HG03342 (cell line): Measurements from ENCODE around the gene RAMP1.

Experiments
- ATAC-seq: cut with Tn5 transposase; IDR thresholded peaks from one replicate; pipeline ENCODE4 v1.9.1; 2021; ENCODE audit warnings: mild to moderate bottlenecking, moderate library complexity; ENCODE audit not compliant: unreplicated experiment

Gene RAMP1

GRCh38 chr2:237892984-237893595 lies 33.7 kb downstream of the RAMP1 start:
- ATAC-seq: no peak

- ATAC-seq: no peak
Measured at GRCh38 chr2:237894396-237894979, 35.1 kb downstream of the RAMP1 start.

GRCh38 chr2:237894986-237895543 lies 35.6 kb downstream of the RAMP1 start:
- ATAC-seq: no peak

DNA sequence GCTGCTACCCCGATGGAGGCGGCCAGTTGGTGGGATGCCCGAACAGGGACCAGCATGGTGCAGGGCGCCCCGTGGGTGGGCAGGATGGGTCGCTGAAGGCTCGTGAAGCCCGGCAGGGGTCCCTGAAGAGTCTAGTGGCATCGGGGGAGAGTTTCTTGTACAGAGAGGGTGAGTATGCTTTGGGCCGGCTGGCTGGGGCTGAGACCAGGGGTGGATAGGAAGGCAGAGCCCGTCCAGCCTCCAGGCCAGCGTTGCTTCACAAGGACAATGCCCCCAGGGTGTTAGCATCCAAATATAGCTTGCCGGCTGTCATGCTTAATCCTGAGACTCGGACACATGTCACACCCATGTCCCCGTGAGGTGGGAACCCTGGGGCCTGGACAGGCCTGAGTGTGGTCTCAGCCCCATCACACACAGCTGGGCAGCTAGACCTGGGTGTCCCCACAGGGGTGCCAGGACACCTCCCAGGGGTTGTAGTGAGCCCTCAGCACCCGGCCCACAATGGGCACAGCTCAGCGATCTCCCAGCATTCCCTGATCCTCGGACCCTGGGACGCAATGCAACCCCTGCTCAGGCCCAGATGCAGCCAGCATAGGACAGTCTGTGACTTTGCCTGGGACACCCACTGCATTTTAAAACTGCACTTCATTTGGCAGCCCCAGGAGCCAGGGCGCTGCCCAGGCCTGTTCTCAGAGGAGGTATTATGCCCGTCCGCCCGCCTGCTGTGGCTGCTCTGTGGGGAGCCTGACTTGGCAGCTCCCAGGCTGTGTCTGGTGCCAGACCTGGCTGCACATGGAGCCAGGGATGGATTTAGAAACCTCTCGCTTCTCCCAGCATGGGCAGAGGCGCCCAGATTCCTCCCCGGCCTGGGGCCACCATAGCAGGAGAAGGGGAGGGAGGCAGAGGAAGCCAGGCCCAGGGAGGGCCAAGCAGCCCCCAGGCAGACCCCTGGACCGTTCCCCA lies 36.4 kb downstream of the RAMP1 start:
- ATAC-seq: no peak

DNA sequence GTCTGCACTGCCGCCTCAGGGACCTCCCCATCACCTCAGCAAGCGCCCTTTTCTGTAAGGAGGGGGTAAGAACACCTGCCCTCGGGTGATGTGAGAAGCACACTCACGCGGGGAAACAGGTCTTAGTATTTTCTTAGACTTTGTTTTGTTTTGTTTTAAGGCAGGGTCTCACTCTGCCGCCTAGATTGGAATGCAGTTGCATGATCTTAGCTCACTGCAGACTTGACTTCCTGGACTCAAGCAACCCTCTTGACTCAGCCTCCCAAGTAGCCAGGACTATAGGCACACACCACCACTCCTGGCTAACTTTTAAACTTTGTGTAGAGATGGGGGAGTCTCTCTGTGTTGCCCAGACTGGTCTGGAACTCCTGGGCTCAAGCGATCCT lies 37.1 kb downstream of the RAMP1 start:
- ATAC-seq: no peak

DNA sequence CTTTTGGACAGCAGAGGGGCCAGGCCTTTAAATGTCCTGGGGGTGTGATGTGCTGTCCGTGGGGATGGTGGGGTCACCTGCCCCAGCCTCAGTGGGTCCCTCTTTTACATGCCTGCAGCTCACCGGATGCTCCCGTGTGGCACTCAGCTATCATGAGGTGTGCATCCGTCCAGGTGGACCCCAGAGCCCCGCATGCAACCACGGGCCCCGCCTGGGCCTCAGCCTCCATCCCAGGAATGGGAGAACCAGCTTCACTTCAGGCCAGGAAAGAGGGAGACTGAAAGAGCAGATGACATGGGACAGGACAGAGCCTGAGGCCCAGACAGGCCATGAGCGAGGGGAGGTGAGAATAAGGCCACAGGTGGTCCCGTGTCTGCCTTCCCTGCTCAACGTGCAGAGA lies 37.5 kb downstream of the RAMP1 start:
- ATAC-seq: no peak

GRCh38 chr2:237898057-237898414 lies 38.6 kb downstream of the RAMP1 start:
- no peak for ATAC-seq

DNA sequence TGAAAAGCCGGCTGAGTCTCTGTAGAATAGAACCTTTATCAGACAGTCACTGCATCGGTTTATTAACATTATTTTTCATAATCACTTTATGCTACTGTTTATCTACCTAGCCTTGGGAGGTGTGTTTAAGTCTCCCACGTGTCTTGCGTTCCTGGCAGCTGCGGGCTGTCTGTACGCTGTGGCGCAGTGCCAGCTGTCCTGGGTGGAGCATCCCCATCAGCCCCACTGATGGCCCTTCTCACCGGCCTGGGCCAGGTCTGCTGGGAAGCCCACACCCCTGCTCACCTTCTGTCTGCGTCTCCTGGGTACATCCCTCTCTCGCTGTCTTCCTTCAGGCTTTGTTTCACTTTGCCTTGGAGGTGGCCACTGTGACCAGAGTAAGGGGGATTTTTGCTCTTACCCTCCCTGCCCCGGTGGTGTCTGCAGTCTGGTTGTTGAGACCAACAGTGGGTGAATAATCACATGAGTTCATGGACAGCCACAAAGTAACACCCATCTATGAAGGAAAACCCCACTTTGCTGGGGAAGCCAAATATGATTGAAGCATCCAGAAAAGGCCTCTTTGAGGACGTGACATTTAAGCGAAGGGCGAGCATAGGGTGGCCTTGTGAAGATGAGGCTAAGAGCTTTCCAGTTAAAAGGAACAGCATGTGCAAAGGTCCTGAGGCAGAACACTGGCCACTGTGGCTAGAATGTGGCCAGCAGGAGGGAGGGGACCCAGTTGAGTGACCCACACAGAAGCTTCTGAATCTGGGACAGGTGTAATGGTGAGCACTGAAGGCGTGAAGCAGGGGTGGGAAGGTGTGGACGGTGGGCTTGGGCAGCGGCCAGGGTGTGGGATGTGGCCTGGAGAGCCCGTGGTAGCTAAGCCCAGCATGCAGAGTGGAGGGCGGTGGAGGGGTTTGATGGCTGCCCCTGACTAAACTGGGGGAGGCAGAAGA lies 41.7 kb downstream of the RAMP1 start:
- no peak for ATAC-seq

GRCh38 chr2:237901932-237902850 lies 42.8 kb downstream of the RAMP1 start:
- no peak for ATAC-seq

GRCh38 chr2:237904831-237905599 lies 45.6 kb downstream of the RAMP1 start:
- no peak for ATAC-seq

GRCh38 chr2:237907144-237907543 lies 47.7 kb downstream of the RAMP1 start:
- ATAC-seq: no peak

DNA sequence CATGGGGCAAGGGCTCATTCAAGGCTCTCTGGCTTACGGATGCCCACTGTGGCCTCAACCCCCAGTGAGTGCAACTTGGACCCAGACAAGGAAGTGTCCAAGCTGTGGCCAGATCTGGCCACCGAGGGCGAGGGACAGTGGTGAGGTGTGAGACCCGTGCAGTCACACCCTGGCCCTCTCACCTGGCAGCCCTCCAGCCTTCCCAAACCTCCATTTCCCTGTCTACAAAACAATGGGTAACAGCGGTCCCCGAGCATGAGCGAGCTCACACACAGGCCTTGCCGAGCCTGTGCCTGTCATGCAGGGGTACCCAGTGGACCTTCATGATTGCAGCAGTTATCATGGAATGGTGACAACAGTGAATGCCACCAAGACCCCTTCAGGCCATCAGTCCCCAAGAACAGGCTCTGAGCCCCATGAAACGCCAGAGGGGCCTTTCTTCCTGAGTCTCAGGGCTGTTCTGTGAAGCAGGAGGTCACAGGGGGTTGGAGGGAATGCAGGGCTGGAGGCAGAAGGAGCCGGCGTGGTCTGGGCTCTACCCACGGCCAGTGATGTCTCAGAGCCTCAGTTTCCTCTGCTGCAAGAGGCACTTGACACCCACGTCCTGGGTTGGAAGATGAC lies 49.8 kb downstream of the RAMP1 start:
- ATAC-seq: no peak

DNA sequence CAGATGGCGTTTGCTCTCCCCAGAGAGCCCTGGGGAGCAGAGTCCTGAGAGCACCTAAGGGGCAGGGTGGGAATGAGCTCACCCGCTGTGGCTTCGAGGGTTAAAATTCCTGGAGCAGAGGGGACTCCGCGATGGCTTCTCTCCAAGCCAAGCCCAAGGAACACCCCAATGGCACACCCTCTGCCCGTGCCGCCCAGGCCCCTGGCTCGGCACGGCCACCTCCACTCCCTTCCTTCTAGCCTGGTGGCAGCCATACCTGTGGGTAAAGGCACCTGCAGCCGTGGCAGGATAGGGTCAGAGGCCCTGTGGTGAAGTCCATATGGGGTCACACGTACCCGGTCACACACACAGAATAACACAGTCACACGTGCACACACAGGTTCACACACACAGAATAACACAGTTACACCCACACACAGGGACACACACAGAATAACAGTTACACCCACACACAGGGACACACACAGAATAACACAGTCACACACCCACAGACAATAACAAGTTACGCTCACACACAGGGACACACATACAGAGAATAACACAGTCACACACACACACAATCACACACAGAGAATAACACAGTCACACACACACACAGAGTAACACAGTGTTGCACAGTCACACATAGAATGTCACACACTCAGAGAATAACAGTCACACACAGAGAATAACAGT lies 50.5 kb downstream of the RAMP1 start:
- no peak for ATAC-seq

- ATAC-seq: no peak
Measured at GRCh38 chr2:237910576-237911362, 51.3 kb downstream of the RAMP1 start.

GRCh38 chr2:237911363-237912017 lies 52.1 kb downstream of the RAMP1 start:
- no peak for ATAC-seq
